Mammary epithelial cell (primary cell): ENCODE measurements around the gene KIF3B.
"Not testable (repeated sequence)": the region's sequence is repeated elsewhere in the genome, so short reads cannot be mapped to it uniquely, and the experiment has no call there.

ENCODE experiments used
- EZH2 ChIP-seq: IDR thresholded peaks from 2 replicates; pipeline ENCODE4 v1.6.1; 2012; ENCODE audit warnings: low read length, inconsistent platforms, borderline replicate concordance
- TF ChIP-seq, protein P1 (sequence below), 2 donors: IDR thresholded peaks in 1 of 2; conservative IDR thresholded peaks in 1 of 2; 2 replicates each; pipeline ENCODE4 v1.5.1; 2011 to 2012; ENCODE audit warnings: inconsistent platforms in 2 of 2, low read length in 2 of 2, mild to moderate bottlenecking in 2 of 2, control low read depth in 1 of 2, low read depth in 1 of 2; ENCODE audit not compliant: insufficient read depth in 1 of 2; ENCODE audit errors: extremely low read depth in 1 of 2

DNA sequence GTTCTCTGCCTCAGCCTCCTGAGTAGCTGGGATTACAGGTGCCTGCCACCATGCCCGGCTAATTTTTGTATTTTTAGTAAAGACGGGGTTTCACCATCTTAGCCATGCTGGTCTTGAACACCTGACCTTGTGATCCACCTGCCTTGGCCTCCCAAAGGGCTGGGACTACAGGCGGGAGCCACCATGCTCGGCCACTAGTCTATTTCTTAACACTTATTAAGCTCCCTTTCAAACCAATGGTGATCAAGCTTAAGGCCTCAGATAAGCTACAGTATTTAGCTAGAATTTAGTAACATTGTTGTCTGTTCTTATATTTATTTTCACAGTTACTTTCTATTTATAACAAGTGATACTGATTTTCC is 11.8 kb downstream of the KIF3B start:
- TF ChIP-seq, protein P1, sequence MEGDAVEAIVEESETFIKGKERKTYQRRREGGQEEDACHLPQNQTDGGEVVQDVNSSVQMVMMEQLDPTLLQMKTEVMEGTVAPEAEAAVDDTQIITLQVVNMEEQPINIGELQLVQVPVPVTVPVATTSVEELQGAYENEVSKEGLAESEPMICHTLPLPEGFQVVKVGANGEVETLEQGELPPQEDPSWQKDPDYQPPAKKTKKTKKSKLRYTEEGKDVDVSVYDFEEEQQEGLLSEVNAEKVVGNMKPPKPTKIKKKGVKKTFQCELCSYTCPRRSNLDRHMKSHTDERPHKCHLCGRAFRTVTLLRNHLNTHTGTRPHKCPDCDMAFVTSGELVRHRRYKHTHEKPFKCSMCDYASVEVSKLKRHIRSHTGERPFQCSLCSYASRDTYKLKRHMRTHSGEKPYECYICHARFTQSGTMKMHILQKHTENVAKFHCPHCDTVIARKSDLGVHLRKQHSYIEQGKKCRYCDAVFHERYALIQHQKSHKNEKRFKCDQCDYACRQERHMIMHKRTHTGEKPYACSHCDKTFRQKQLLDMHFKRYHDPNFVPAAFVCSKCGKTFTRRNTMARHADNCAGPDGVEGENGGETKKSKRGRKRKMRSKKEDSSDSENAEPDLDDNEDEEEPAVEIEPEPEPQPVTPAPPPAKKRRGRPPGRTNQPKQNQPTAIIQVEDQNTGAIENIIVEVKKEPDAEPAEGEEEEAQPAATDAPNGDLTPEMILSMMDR (conservative IDR thresholded peaks at IDR 0.05 in 1 of 2, IDR thresholded peaks at IDR 0.05 in 1 of 2; ENCODE audit: extremely low read depth in 1 of 2, insufficient read depth in 1 of 2, low read depth in 1 of 2, low read length in 2 of 2), result not testable (repeated sequence)
- TF ChIP-seq EZH2, result not testable (repeated sequence)
